HG03025 (cell line): Measurements from ENCODE around the gene IMPDH1.

ENCODE experiments used
- ATAC-seq: cut with Tn5 transposase; IDR thresholded peaks from one replicate; pipeline ENCODE4 v1.9.1; 2021; ENCODE audit warnings: mild to moderate bottlenecking, moderate library complexity; ENCODE audit not compliant: unreplicated experiment, low FRiP score

Gene IMPDH1

DNA sequence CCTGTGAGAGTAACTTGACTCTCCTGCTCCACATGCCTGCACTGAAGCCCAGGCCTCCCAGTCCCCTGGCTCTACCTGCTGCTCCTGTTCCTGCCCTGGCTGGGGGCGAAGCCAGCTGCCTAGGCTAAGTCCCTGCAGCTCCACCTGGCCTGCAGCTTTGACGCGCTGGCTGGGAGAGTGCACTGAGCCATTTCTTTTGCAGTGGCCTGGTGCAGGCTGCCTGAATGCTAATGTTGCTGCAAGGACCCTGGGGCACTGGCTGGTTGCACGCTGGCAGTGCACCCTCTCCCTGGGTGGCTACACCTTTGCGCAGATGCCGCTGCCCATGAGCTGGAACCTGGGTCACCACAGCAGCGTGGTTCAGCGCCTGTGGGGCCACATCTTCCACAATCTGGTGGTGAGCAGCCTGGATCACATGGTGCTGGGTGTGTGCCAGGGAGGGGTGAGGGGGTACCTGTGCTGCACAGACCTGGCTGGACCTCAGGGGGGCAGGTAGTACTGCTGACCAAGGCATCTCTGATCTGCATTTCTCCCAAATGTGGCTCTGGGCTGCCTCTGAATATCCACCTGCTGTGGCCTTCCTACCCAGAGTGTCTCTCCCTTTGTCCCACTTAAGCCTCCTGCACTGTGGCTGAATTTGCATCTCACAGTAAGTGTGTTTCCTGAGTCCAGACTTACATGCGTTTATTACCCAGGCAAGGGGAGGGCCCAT lies 20.0 kb downstream of the IMPDH1 start:
- ATAC-seq = no peak

DNA sequence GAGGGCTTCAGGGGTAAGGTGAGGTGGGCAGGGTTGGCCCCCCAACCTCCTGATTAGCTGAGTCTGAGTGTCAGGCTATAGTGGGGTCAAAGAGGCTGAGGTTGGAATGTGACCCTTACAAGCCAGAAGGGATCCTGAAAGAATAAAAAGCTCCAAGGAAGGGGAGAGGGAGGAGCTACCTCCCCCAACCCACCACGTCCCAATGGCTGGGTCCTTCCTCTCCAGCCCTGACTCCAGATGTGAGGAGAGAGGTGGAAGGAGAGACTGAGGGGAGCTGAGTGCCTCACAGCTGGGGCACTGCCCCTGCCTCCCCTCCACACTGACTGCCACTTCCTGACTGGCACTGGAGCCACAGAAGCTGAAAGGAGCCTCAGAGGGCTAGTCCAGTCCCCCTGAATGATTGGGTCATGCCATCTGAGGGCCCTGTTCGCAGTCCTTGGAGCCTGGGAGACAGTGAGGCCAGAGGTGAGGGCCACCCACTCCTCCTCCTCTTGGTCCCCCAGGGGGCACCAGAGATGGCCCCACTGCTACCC lies 20.6 kb downstream of the IMPDH1 start:
- no peak for ATAC-seq

DNA sequence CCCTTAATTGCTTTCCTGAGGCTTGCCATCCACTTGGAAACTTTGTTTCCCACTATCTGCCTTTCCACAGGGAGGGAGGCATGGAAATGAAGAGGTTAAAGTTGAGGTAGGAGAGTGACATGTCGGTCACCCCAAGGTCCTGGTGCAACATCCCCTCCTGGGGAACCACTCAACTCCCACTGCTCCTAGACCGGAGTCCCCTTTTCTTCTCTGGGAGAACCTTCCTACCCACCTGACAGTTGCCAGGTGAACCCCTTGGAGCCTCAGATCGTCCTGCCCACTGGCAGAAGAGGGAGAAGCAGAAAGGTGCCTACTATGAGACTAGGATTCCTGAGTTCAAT lies 21.7 kb downstream of the IMPDH1 start:
- ATAC-seq = no peak

DNA sequence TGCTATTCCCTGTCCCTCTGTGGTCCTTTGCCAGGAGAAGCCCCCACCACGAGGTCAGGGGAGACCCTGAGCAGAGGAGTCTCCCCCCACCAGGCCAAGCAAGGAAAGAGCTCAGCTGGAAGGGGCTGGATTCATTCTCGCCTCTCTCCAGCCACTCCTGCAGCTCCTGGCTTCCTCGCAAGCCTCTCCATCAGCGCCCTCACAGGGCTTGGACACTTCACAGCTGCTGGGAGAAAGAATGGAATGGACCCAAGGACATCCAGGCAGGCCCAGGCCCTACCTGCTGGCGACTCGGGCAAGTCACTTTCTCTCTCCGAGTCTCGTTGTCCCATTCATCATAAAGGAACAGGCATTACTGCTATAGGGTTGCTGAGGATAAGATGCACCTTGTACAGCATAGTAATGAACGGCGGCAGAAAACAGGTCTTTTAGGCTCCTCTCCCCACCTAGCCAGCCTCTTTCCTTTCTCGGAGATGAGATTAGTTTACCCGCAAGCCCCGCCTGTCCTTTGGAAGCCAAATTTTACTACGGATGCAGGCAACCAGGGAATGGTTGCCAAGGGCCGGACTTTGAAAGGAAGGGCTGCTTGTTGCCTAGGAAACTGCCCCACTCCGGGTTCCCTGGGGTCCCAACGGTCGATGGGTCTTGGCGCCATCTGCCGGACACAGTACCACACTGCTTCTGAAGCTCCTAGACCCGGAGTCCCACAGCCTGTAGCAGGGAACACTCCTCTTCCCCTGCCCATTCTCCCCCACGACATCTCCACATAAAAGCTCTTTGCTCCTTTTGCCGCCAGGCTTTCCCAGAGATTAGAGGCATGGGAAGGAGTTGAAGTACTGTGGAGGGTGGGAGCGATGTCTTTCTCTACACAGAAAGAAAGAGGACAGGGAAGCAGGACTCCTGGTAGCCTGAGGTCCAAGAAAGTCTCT lies 22.3 kb downstream of the IMPDH1 start:
- ATAC-seq = no peak

DNA sequence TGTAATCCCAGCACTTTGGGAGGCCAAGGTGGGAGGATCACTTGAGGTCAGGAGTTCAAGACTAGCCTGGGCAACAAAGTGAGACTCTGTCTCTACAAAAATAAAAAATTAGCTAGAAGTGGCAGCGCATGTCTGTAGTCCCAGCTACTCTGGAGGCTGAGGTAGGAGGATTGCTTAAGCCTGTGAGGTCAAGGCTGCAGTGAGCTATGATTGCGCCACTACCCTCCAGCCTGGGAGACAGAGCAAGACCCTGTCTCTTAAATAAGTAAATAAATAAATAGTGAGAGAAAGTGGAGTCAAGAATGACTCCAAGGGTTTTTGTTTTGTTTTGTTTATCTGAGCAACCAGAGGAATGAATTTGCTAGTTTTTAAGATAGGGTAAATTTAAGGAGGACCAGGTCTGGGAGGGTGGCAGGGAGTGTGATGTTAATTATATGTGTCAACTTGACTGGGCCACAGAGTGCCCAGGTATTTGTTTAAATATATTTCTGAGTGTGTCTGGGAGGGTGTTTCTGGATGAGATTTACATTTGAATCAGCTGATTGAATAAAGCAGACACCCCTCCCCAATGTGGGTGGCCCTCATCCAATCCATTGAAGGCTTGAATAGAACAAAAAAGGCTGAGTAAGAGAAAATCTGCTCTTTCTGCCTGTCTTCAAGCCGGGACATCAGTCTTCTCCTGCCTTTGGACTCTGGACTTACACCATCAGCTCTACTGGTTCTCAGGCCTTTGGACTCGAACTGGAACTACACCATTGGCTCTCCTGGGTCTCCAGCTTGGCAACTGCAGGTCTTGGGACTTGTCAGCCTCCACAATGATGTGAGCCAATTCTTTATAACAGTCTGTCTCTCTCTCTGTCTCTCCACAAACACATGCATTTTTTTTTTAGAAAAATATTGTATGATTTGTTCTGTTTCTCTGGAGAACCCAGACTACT lies 23.5 kb downstream of the IMPDH1 start:
- ATAC-seq = no peak

DNA sequence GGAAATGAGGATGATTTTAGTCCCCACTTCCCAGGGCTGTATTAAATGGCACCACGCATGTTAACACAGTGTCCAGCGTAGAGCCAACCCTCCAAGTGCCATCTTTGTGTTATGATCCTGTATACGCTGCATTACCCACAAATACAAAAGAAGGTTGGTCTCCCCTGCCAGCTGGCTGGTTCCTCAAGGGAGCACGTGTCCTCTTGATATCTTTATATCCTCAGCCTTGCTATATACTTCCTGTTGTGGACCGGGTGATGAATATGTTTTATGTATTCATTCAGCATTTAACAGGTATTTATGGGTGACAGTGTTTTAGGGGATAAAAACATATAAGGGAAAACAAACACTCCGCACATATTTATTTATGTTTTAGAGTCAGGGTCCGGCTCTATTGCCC lies 25.1 kb downstream of the IMPDH1 start:
- ATAC-seq = no peak

DNA sequence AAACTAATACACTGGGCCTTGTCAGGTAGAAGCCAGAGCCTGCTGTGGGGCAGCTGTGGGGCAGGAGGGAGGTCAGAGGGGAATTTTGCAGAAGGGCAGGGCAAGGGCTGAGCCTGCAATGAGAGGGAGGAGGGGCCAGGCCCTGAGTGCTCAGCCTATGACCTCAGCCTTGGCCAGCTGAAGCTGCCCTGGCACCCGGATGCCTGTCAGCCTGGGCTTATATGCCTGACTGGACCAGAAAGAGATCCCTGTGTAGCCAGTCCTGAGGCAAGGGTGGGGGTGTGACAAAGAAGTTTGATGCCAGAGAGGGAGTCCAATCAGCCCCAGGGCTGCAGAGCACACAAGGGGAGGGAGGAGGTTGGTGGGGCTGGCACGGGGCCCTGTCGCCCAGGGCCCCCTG lies 26.0 kb downstream of the IMPDH1 start:
- ATAC-seq = no peak

DNA sequence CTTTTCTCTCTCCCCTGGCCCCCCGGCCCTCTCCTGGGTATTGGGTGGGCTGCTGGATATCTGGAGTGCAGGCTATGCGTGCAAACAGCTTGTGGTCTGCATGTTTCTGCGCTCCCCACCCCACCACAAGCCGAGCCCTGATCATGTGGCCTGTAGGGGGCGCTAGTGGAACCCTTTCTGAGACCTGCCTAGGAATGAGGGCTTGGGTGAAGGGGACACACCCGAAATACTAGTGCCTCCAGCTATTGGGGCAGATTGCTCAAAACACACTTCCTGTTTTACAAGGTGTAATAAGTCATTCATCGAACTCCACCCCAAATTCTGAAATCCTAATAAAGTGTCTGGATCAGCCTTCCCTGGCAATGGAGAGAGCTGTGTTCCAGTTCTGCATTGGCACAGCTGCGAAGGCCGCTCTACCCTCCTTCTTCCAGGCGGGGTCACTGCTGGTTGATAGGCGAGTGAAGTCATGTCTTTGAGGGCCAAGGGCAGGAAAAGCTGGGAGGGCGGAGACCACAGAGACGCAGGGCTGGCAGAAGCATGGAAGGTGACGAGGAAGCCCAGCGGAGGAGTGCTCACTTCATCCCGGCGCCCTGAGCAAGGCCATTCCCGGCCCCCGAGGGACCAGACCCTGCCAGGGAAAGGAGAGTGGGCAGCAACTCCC lies 28.5 kb downstream of the IMPDH1 start:
- ATAC-seq = no peak

DNA sequence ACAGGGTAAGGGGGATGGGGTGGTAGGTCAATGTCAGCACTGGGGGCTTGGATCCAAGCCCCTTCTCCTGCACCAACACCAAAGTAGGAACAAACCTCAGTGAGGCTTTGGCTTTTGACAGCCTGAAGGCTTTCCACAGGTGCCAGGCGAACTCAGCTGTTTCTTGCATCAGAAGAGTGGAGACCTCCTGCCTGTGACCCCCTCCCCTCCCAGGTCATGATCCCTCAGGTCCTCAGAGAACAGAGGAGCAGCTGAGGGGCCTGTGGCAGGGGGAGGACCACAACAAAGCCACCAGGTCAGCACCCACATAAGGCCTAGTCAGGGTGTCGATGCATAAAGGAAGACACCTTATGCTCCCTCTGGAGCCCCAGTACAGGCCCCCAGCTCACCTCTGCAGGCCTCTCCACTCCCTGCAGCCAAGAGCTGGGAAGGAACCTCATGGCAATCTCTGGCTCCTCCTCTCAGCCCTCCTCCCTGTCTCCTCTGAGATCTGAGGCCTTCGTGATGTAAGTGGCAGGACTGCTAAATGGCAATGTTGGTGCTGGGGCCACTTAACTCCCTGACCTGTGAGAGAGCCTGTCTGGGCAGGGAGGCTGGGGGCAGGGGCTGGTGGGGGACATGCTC lies 29.2 kb downstream of the IMPDH1 start:
- no peak for ATAC-seq

DNA sequence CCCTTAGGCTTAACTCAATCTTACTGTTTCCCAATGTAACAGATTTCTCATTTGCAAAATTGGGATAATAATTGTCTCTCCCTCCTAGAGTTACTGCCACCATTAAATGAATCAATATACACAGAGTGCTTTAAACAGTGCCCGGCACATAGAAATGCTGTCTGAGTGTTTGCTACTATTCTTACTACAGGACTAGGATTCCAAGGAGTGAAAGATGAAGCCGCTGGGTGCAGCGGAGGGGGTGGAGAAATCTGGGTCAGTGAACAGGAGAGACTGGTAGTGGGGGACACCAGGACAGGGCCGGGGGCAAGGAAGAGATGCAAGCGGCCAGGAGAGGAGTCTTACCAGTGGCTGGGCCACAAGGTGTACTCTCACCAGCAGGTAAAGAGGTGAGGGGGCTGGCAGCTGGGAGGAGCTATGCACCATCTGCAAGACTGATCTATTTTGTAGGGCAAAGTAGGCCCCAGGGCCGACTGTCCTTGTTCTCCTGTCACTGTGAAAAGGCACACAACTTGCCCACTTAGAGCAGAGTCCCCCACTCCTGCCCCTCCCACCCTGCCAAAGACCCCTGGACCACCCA lies 29.8 kb downstream of the IMPDH1 start:
- no peak for ATAC-seq

DNA sequence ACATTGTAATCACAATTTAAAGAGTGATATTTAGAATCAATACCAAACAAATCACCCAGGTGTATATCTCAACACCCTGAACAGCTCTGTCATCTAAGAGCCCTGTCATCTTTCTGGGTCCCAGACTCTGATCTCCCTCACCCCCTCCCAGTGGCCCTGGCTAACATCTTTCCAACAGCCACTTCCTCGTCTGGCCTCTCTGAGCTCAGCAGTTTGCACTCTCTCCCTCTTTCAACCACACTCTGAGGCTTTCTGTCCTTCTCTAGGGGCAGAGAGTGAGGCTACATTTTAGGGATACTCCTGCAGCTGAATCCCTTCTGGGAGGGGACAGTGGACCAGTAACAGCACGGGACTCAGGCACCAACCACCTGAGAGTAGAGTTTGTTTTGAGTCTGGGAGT lies 31.1 kb downstream of the IMPDH1 start:
- no peak for ATAC-seq

DNA sequence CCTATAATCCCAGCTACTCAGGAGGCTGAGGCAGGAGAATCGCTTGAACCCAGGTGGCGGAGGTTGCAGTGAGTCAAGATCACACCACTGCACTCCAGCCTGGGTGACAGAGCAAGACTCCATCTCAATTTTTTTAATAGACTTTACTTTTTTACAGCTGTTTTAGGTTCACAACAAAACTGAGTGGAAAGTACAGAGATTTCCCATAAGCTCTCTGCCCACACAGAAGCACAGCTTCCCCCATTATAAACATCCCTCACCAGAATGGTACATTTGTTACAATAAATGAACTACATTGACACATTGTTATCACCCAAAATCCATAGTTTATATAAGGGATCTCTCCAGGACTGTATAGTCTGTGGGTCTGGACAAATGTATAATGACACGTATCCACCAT lies 33.7 kb downstream of the IMPDH1 start:
- ATAC-seq = no peak

DNA sequence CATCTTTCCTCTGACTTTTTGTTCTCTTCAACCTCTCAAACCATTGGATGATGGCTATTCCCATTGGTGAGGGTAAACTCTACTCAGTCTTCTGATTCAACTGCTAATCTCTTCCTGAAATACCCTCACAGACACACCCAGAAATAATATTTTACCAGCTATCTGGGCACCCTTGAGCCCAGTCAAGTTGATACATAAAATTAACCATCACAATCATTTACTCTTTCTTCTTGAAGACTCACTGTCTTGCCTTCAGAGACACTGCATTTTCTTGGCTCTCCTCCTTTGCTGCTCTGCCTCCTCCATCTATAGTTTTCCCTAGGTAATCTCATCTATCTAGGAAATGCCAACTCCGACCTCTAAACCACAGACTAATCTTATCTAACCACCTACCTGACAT lies 35.7 kb downstream of the IMPDH1 start:
- no peak for ATAC-seq

DNA sequence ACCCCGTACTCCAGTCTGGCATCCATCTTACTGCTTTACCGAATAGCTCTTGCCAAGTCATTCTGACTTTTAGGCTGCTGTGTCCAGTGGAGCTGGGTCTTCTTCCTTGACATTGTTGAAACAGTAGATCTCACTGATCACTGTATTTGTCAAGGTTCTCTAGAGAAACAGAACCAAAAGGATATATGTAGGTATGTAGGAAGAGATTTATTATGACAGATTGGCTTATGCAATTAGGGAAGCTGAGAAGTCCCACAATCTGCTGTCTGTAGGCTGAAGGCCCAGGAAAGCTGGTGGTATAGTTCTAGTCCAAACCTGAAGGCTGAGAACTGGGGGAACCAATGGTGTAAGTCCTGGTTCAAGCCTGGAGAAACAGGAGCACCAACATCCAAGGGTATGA lies 36.2 kb downstream of the IMPDH1 start:
- ATAC-seq = no peak

DNA sequence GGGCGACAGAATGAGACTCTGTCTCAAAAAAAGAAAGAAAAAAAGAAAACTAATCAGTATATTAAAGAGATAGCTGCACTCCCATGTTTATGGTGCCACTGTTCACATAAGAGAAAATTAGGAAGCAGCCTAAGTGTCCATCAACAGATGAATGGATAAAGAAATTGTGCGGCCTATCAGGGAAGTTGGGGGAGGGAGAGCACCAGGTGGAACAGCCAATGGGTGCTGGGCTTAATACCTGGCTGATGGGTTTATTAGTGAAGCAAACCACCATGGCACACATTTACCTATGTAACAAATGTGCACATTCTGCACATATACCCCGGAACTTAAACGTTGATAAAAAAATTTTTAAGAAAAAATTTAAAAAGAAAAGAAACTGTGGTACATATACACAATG lies 39.3 kb downstream of the IMPDH1 start:
- ATAC-seq = no peak

DNA sequence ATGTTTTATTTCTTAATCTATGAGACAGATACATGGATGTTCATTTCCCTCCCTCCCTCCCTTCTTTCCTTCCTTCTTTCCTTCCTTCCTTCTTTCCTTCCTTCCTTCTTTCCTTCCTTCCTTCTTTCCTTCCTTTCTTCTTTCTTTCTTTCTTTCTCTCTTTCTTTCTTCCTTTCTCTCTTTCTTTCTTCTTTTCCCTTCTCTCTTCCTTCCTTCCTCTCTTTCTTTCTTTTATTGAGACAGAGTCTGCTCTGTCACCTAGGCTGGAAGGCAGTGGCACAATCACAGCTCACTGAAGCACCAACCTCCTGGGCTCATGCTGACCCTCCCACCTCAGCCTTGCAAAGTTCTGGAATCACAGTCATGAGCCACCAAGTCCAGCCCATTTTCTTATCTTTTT lies 42.8 kb downstream of the IMPDH1 start:
- ATAC-seq = no peak

DNA sequence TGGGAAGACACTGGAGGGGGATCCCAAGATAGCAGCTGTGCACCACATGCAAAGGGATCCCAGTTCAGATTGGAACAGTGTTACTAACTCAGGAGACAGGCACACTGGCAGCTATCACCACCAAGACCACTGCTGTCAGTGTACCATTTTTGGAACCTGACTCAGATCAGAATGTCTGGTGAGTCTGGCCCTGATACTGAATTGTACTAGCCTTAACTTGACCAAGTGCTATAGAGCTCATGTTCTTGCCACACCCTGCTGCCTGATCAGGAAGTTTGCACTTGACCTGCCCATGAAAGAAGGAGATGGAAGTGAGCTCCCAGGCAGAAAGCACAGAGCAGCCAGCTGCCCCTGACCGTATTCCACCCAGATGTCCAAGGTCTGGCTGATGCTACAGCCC lies 43.5 kb downstream of the IMPDH1 start:
- ATAC-seq = no peak

DNA sequence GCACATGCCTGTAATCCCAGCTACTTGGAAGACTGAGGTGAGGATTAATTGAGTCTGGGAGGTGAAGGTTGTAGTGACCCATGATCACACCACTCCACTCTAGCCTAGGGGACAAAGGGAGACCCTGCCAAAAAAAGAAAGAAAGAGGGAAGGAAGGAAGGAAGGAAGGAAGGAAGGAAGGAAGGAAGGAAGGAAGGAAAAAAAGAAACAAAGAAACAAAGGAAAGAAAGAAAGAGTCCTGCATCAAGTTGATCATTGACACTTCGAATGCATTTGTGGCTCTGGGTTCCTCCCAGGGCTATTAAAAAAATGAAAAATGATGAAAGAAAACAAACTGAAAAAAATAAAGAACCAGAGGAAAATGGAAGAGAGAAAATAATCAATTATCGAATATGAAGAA lies 44.4 kb downstream of the IMPDH1 start:
- ATAC-seq = no peak

DNA sequence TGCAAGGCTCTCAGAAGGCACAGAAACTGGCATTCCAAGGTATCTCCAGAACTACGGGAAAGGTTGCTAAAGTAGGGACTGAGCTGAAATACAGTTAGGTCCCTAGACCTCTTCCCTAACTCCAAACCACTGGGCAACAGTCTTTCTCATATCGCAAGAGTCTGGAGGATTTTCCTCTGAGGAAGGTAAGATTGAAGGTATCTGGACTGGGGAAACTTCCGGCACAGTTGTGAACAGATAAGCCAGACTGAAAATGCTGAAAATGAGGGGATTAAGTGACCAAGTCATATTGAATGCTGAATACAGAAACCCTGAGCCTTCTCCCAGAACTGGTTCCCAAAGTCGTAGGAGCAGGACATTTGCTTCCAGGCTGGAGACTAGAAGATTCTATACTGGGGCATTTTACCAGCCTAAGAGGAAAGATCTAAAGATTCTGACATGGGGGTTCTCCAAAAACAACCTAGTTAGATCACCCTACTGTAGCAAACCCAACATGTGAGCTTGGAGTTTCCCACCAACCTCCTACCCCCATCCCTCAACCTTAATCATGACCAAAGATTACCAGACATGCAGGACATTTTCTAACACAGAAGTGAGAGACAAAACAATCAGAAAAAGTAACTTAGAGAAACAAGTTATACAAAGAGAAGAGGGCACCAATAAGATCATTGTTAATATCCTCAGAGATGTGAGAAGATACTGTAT lies 45.5 kb downstream of the IMPDH1 start:
- no peak for ATAC-seq
